Measurements from ENCODE around the gene HPSE.

DNA sequence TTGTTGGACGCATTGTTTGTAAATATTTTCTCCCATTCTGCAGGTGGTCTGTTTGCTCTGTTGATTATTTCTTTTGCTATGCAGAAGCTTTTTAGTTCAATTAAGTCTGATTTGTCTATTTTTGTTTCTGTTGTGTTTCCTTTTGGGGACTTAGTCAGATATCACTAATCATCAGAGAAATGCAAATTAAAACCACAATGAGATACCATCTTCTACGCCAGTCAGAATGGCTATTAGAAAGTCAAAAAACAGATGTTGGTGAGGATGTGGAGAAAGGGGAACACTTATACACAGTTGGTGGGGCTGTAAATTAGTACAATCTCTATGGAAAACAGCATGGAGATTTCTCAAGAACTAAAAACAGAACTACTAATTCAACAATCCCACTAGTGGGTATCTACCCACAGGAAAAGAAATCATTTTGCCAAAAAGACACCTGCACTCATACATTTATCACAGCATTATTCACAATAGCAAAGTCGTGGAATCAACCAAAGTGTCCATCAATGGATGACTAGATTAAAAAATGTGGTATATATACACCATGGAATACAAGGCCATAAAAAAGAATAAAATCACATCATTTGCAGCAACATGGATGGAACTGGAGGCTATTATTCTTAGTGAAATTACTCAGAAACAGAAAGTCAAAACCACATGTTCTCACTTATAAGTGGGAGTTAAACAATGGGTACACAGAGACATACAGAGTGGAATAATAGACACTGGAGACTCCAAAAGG lies 58.2 kb downstream of the HPSE start:
- TF ChIP-seq BHLHE40 (IDR thresholded peaks at IDR 0.05; ENCODE audit: borderline replicate concordance) (no peak), SUZ12 (IDR thresholded peaks at IDR 0.05) (no peak), LEF1 (IDR thresholded peaks at IDR 0.05; ENCODE audit: borderline replicate concordance) (no peak)
